Mesenchymal stem cell (in vitro differentiated cells and primary cell): ENCODE measurements around the gene NFILZ.

Experiments used
- DNase-seq: peaks from one replicate; pipeline ENCODE4 v3.0.0-alpha.2; 2013
- H2AFZ ChIP-seq: one replicate; pipeline ENCODE4 v1.6.1; 2013; ENCODE audit warnings: low read depth, mild to moderate bottlenecking, control low read depth, inconsistent platforms, low read length, moderate library complexity
- H2AK5ac ChIP-seq: 2 replicates; pipeline ENCODE4 v1.6.1; 2013; ENCODE audit warnings: low read length, moderate library complexity, mild to moderate bottlenecking, inconsistent platforms; ENCODE audit not compliant: severe bottlenecking
- H2BK120ac ChIP-seq: one replicate; pipeline ENCODE4 v1.6.1; 2013; ENCODE audit warnings: low read depth, mild to moderate bottlenecking, inconsistent platforms, low read length, moderate library complexity
- H2BK12ac ChIP-seq, 2 experiments: one replicate each; pipeline ENCODE4 v1.6.1; 2013; ENCODE audit warnings: inconsistent platforms in 2 of 2, low read length in 2 of 2, mild to moderate bottlenecking in 2 of 2, moderate library complexity in 2 of 2, control low read depth in 1 of 2
- H2BK15ac ChIP-seq: one replicate; pipeline ENCODE4 v1.6.1; 2013; ENCODE audit warnings: mild to moderate bottlenecking, low read depth, inconsistent platforms; ENCODE audit not compliant: poor library complexity, severe bottlenecking
- H2BK5ac ChIP-seq: 2 replicates; pipeline ENCODE4 v1.6.1; 2013; ENCODE audit warnings: low read depth, mild to moderate bottlenecking, low read length, control low read depth, inconsistent platforms; ENCODE audit not compliant: poor library complexity, severe bottlenecking
- H3K14ac ChIP-seq, 2 experiments: one replicate each; pipeline ENCODE4 v1.6.1; 2013; ENCODE audit warnings: inconsistent platforms in 2 of 2, low read length in 2 of 2, control low read depth in 1 of 2, mild to moderate bottlenecking in 1 of 2, moderate library complexity in 1 of 2
- H3K18ac ChIP-seq, 2 experiments: one replicate each; pipeline ENCODE4 v1.6.1; 2013; ENCODE audit warnings: inconsistent platforms in 2 of 2, low read length in 2 of 2, control low read depth in 1 of 2, low read depth in 1 of 2, mild to moderate bottlenecking in 1 of 2
- H3K23ac ChIP-seq, 2 experiments: one replicate each; pipeline ENCODE4 v1.6.1; 2013; ENCODE audit warnings: inconsistent platforms in 2 of 2, low read length in 2 of 2, mild to moderate bottlenecking in 2 of 2, moderate library complexity in 2 of 2, control low read depth in 1 of 2
- H3K27ac ChIP-seq: 2 replicates; pipeline ENCODE4 v1.5.1; 2013; ENCODE audit warnings: mild to moderate bottlenecking, moderate library complexity, low read length, control low read depth, inconsistent platforms; ENCODE audit not compliant: poor library complexity, severe bottlenecking
- H3K27me3 ChIP-seq, 2 experiments: 2 replicates each; pipeline versions ENCODE4 v1.6.1 to v1.7.0; 2013; ENCODE audit warnings: low read length in 2 of 2, mild to moderate bottlenecking in 2 of 2, moderate library complexity in 2 of 2, control low read depth in 1 of 2, inconsistent platforms in 1 of 2; ENCODE audit not compliant: control insufficient read depth in 1 of 2, insufficient read depth in 1 of 2
- H3K36me3 ChIP-seq, 2 experiments: 2 replicates each; pipeline versions ENCODE4 v1.6.1 to v1.7.0; 2013; ENCODE audit warnings: low read length in 2 of 2, control low read depth in 1 of 2, inconsistent platforms in 1 of 2, low read depth in 1 of 2, mild to moderate bottlenecking in 1 of 2; ENCODE audit not compliant: insufficient read depth in 2 of 2, control insufficient read depth in 1 of 2
- H3K4ac ChIP-seq, 2 experiments: one replicate each; pipeline ENCODE4 v1.6.1; 2013; ENCODE audit warnings: inconsistent platforms in 2 of 2, low read length in 2 of 2, mild to moderate bottlenecking in 2 of 2, moderate library complexity in 2 of 2, control low read depth in 1 of 2, low read depth in 1 of 2
- H3K4me1 ChIP-seq: 2 replicates; pipeline ENCODE4 v1.6.1; 2013; ENCODE audit warnings: low read depth, low read length, control low read depth; ENCODE audit not compliant: control insufficient read depth, insufficient read depth
- H3K4me2 ChIP-seq: 2 replicates; pipeline ENCODE4 v1.6.1; 2013; ENCODE audit warnings: low read length, mild to moderate bottlenecking, inconsistent platforms; ENCODE audit not compliant: poor library complexity, severe bottlenecking
- H3K4me3 ChIP-seq, 2 experiments: 2 replicates each; pipeline versions ENCODE4 v1.5.1 to v1.7.0; 2013; ENCODE audit warnings: low read length in 2 of 2, mild to moderate bottlenecking in 2 of 2, control low read depth in 1 of 2, low read depth in 1 of 2; ENCODE audit not compliant: insufficient read depth in 1 of 2
- H3K79me1 ChIP-seq: replicated peaks from 2 replicates; pipeline ENCODE4 v1.6.1; 2013; ENCODE audit warnings: mild to moderate bottlenecking, control low read depth, low read length, inconsistent platforms; ENCODE audit not compliant: poor library complexity, severe bottlenecking
- H3K9ac ChIP-seq: 2 replicates; pipeline ENCODE4 v1.7.0; 2013; ENCODE audit warnings: mild to moderate bottlenecking, low read length, moderate library complexity
- H3K9me3 ChIP-seq: 2 replicates; pipeline ENCODE4 v1.7.0; 2013; ENCODE audit warnings: mild to moderate bottlenecking, low read length; ENCODE audit not compliant: control insufficient read depth
- H4K8ac ChIP-seq: one replicate; pipeline ENCODE4 v1.6.1; 2013; ENCODE audit warnings: inconsistent platforms, mild to moderate bottlenecking, low read length, moderate library complexity
- H4K91ac ChIP-seq: one replicate; pipeline ENCODE4 v1.6.1; 2013; ENCODE audit warnings: mild to moderate bottlenecking, low read length, inconsistent platforms
- WGBS: methylation state at CpG from one replicate; pipeline ENCODE4 v1.1.7; 2013; ENCODE audit warnings: mixed read lengths; 5-methylcytosine and 5-hydroxymethylcytosine counted together

The NFILZ gene

DNA sequence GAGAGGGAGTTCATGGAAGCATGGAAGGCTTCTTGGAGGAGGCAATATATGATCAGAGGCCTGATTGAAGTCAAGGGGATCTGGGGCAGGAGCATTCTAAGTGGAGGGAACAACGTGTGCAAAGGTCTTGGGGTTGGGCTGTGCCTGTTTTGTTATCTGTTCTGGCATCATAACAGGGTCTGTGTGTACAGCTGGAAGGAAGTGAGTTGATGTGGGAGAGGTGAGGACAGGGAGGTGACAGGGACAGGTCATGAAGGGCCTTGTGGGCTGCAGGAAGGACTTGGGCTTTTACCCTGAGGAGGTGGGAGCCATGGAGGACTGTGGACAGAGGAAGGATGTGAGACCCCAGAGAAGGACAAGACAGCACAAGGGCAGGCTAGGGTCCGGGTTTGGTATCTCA, 1.2 kb upstream of the NFILZ start:
- no peak overlapping the region for H3K14ac ChIP-seq
- no peaks in the 10 kb centered on the region for H3K79me1 ChIP-seq
- H3K4ac ChIP-seq, result no peak overlapping the region
- no peak overlapping the region for H3K23ac ChIP-seq
- no peak overlapping the region for H2AK5ac ChIP-seq
- DNase-seq, result no peak
- H3K27ac ChIP-seq, result no peak overlapping the region
- 69% methylated on average over 1 of the region's 2 CpGs for WGBS
- no peaks in the 10 kb centered on the region for H3K9me3 ChIP-seq
- no peak overlapping the region for H4K8ac ChIP-seq
- H3K36me3 ChIP-seq, result no peaks in the 10 kb centered on the region
- H4K91ac ChIP-seq, result no peak overlapping the region
- no peak overlapping the region for H2BK5ac ChIP-seq
- no peak overlapping the region for H3K18ac ChIP-seq
- H3K4me3 ChIP-seq, result no peak overlapping the region
- H2BK12ac ChIP-seq, result no peak overlapping the region
- no peak overlapping the region for H2BK120ac ChIP-seq
- H2BK15ac ChIP-seq, result no peak overlapping the region
- peaks cover 0 to 9% of the 10 kb centered on the region in 2 experiments for H3K27me3 ChIP-seq
- H3K4me1 ChIP-seq, result peaks cover 9% of the 10 kb centered on the region
- no peak overlapping the region for H2AFZ ChIP-seq
- no peak overlapping the region for H3K9ac ChIP-seq
- H3K4me2 ChIP-seq, result no peak overlapping the region

DNA sequence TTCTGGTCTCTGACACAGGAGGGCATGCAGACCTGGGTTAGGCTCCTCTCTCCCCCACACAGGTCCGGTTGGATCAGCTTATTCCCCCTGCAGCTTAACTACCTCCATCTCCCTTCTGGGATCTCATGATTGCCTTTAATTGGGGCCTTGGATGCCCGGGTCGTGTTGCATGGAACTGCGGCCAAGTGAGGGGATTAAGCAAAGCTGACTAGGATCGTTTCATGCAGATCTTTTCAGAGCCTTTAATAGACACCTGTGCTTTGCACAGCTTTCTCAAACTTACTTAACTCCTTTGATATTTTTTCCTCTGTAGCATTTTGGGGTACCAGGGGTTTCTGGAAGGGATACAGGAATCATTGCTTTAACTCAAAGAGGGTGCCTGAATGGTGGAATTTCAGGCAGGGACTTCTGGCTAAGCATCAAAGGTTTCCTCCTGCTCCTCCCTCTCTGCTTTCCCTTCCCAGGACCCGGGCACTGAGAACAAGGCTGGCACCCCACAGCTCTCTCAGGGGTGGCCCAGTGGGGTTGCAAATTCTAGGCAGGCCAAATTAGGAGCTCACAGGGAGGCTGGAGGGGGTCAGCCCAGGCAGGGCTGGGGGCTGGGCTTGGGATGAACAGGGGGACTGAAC, 477 bp downstream of the NFILZ start:
- Histone ChIP-seq H3K4me3 (no peak overlapping the region), H3K9ac (no peak overlapping the region), H4K8ac (no peak overlapping the region), H3K14ac (no peak overlapping the region), H3K27ac (peak overlapping the region; percentile 54), H3K4ac (no peak overlapping the region), H3K4me1 (peaks cover 9% of the 10 kb centered on the region), H3K9me3 (no peaks in the 10 kb centered on the region), H2BK5ac (no peak overlapping the region), H2AFZ (no peak overlapping the region), H3K36me3 (no peaks in the 10 kb centered on the region), H3K23ac (no peak overlapping the region), H2BK15ac (no peak overlapping the region), H3K18ac (no peak overlapping the region), H3K27me3 (peaks cover 0 to 9% of the 10 kb centered on the region in 2 experiments), H2BK12ac (no peak overlapping the region), H3K4me2 (peak overlapping the region; percentile 14), H4K91ac (no peak overlapping the region), H2BK120ac (no peak overlapping the region), H2AK5ac (no peak overlapping the region), H3K79me1 (no peaks in the 10 kb centered on the region)
- 63% methylated on average over 5 of the region's 6 CpGs for WGBS
- no peak for DNase-seq

DNA sequence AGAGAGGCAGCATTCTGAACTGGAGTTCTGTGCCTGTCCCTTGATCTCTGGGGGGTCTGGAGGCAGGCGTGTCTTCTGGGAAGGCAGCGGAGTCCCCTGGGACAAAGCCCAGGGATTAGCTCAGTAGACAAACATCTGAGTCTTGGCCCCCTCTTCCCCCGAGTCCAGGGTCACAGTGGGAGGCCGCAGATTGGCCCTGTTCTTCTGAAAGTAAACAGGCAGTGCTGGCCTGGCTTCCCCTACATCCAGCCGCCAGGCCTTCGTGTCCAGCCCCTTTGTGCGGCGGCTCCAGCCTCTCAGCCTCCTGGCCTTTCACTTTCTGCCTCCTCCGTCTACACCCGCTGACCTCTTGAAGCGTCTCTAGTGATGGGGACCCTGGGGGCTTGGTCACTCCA, 989 bp downstream of the NFILZ start:
- 8% methylated on average over 8 of the region's 11 CpGs for WGBS
- Histone ChIP-seq H3K4ac (no peak overlapping the region), H4K91ac (no peak overlapping the region), H3K4me2 (peak overlapping the region; percentile 14), H3K14ac (no peak overlapping the region), H2BK12ac (no peak overlapping the region), H3K79me1 (no peaks in the 10 kb centered on the region), H3K4me3 (no peak overlapping the region), H2AK5ac (no peak overlapping the region), H2AFZ (no peak overlapping the region), H3K9ac (no peak overlapping the region), H3K4me1 (peaks cover 9% of the 10 kb centered on the region), H2BK15ac (no peak overlapping the region), H2BK5ac (no peak overlapping the region), H3K23ac (no peak overlapping the region), H3K36me3 (no peaks in the 10 kb centered on the region), H3K27me3 (peaks cover 0 to 9% of the 10 kb centered on the region in 2 experiments), H3K9me3 (no peaks in the 10 kb centered on the region), H3K18ac (no peak overlapping the region), H2BK120ac (no peak overlapping the region), H4K8ac (no peak overlapping the region), H3K27ac (peak overlapping the region; percentile 54)
- DNase-seq, result peak; percentile 64

- no peak overlapping the region for H4K91ac ChIP-seq
- no peak overlapping the region for H3K4ac ChIP-seq
- H3K4me3 ChIP-seq, result no peak overlapping the region
- no peak overlapping the region for H2BK120ac ChIP-seq
- peaks cover 1% of the 10 kb centered on the region for H3K9me3 ChIP-seq
- no peak overlapping the region for H3K4me2 ChIP-seq
- H2BK5ac ChIP-seq, result no peak overlapping the region
- H3K4me1 ChIP-seq, result peaks cover 23% of the 10 kb centered on the region
- 76% methylated on average over 5 of the region's 8 CpGs for WGBS
- no peak overlapping the region for H4K8ac ChIP-seq
- H2BK15ac ChIP-seq, result no peak overlapping the region
- no peak overlapping the region for H3K23ac ChIP-seq
- no peaks in the 10 kb centered on the region for H3K79me1 ChIP-seq
- no peak overlapping the region for H3K14ac ChIP-seq
- no peaks in the 10 kb centered on the region for H3K36me3 ChIP-seq
- no peak overlapping the region for H3K9ac ChIP-seq
- H3K27ac ChIP-seq, result no peak overlapping the region
- H2BK12ac ChIP-seq, result no peak overlapping the region
- H3K27me3 ChIP-seq, result peaks cover 0 to 15% of the 10 kb centered on the region in 2 experiments
- no peak overlapping the region for H3K18ac ChIP-seq
- no peak overlapping the region for H2AK5ac ChIP-seq
- no peak overlapping the region for H2AFZ ChIP-seq
- no peak for DNase-seq
Observed at GRCh38 chr19:8635422-8635821, 5.0 kb downstream of the NFILZ start.
